Left lung (tissue), 10 donors: ENCODE results near the gene RBM17. TPM values are rescaled to one million over a fixed set of nuclear protein-coding genes. Genes with fewer than 3 reads are reported as not detected.

Experiments
- ATAC-seq: fragments of 200-7000 bp; cut with Tn5 transposase; one replicate; pipeline ENCODE4 v1.9.1; 2020; ENCODE audit warnings: moderate library complexity
- DNase-seq, 4 donors: peaks; one replicate each; pipeline ENCODE4 v3.0.0-alpha.2; 2013 to 2020
- H3K27ac ChIP-seq, 2 donors: fragments of 200-600 bp; sonication (generic) in 1 of 2; one replicate each; pipeline versions ENCODE4 v1.5.0 to v1.8.0; 2020 to 2021
- H3K27me3 ChIP-seq, 2 donors: fragments of 200-600 bp; sonication (generic) in 1 of 2; one replicate each; pipeline versions ENCODE4 v1.5.0 to v1.8.0; 2020 to 2021
- H3K36me3 ChIP-seq, 2 donors: fragments of 200-600 bp; sonication (generic) in 1 of 2; one replicate each; pipeline versions ENCODE4 v1.5.0 to v1.8.0; 2020 to 2021
- H3K4me1 ChIP-seq, 2 donors: fragments of 200-600 bp; one replicate each; pipeline ENCODE4 v1.8.0; 2021
- H3K4me3 ChIP-seq, 2 donors: fragments of 200-600 bp; sonication (generic) in 1 of 2; one replicate each; pipeline versions ENCODE4 v1.5.0 to v1.8.0; 2020 to 2021; ENCODE audit warnings: mild to moderate bottlenecking in 1 of 2
- H3K9me3 ChIP-seq, 2 donors: fragments of 200-600 bp; sonication (generic) in 1 of 2; one replicate each; pipeline versions ENCODE4 v1.5.0 to v1.8.0; 2020 to 2021
- CTCF ChIP-seq, 2 donors: fragments of 200-600 bp; sonication (generic) in 1 of 2; IDR thresholded peaks; one replicate each; pipeline versions ENCODE4 v1.5.0 to v1.8.0; 2021; ENCODE audit warnings: antibody characterized with exemption in 2 of 2
- intact Hi-C, 2 donors: fragments of 100-400 bp; cut with DNase I; formaldehyde crosslinking; loops; one replicate each; pipeline versions ENCODE4 v1.11.2 to v1.14.2; 2022
- polyA plus RNA-seq, 6 donors: library from polyadenylated mRNA; unstranded; fragments of 120-200 nt; gene quantifications; one replicate each; pipeline ENCODE4 v1.2.1, GENCODE V29; 2013; ENCODE audit not compliant: insufficient read length in 6 of 6
- total RNA-seq, 2 donors: library from RNA; stranded (reverse); fragmentation: NEBNext Ultra II Directional; extraction: Animal tissue kit (Norgen Biotek cat#: 25700); gene quantifications; one replicate each; pipeline ENCODE4 v1.2.1, GENCODE V29; 2021
- donor health status: DM: no; HTN: yes; CAD: no.
- donor health status: DM: no; HTN: no; CAD: no.

The RBM17 gene
- total and polyA plus RNA-seq, 8 donors = 63.2 to 215 (median 185) TPM

GRCh38 chr10:6117711-6118110, 28.9 kb downstream of the RBM17 start:
- DNase-seq = no peak
- Histone ChIP-seq H3K4me3 (no peak overlapping the region), H3K27me3 (no peaks in the 10 kb centered on the region), H3K9me3 (no peaks in the 10 kb centered on the region), H3K27ac (no peak overlapping the region), H3K36me3 (peaks cover 0 to 44% of the 10 kb centered on the region in 2 donors), H3K4me1 (peaks cover 0 to 13% of the 10 kb centered on the region in 2 donors)
- intact Hi-C loops = no loop called here
- TF ChIP-seq CTCF (IDR thresholded peaks at IDR 0.05) = no peak
- no peak for ATAC-seq

- Histone ChIP-seq H3K27me3 (no peaks in the 10 kb centered on the region), H3K9me3 (no peaks in the 10 kb centered on the region), H3K4me3 (no peak overlapping the region), H3K27ac (no peak overlapping the region), H3K36me3 (peaks cover 0 to 27% of the 10 kb centered on the region in 2 donors), H3K4me1 (peaks cover 0 to 20% of the 10 kb centered on the region in 2 donors)
- intact Hi-C loops = no loop called here
- ATAC-seq = no peak
- no peak for TF ChIP-seq CTCF (IDR thresholded peaks at IDR 0.05)
- no peak for DNase-seq
Observed at GRCh38 chr10:6119423-6119822, 30.6 kb downstream of the RBM17 start.

GRCh38 chr10:6119962-6120361, 31.1 kb downstream of the RBM17 start:
- Histone ChIP-seq H3K4me3 (no peak overlapping the region), H3K27me3 (no peaks in the 10 kb centered on the region), H3K36me3 (peaks cover 0 to 22% of the 10 kb centered on the region in 2 donors), H3K9me3 (no peaks in the 10 kb centered on the region), H3K4me1 (peaks cover 0 to 20% of the 10 kb centered on the region in 2 donors), H3K27ac (no peak overlapping the region)
- DNase-seq = no peak
- ATAC-seq = peak; percentile 42
- intact Hi-C loops = no loop called here
- TF ChIP-seq CTCF (IDR thresholded peaks at IDR 0.05) = no peak

- Histone ChIP-seq H3K27ac (no peak overlapping the region), H3K4me3 (no peak overlapping the region)
Observed at GRCh38 chr10:6120691-6121090, 31.9 kb downstream of the RBM17 start.

GRCh38 chr10:6121146-6121545, 32.3 kb downstream of the RBM17 start:
- intact Hi-C loops = no loop called here
- no peaks in the 10 kb centered on the region for H3K9me3 ChIP-seq
- H3K4me3 ChIP-seq = no peak overlapping the region
- DNase-seq (no peak), ATAC-seq (no peak)
- H3K27me3 ChIP-seq = no peaks in the 10 kb centered on the region
- H3K27ac ChIP-seq = no peak overlapping the region
- peaks cover 0 to 10% of the 10 kb centered on the region in 2 donors for H3K36me3 ChIP-seq
- no peak for TF ChIP-seq CTCF (IDR thresholded peaks at IDR 0.05)
- peaks cover 0 to 25% of the 10 kb centered on the region in 2 donors for H3K4me1 ChIP-seq

More at GRCh38 chr10:6120691-6121090, 31.9 kb downstream of the RBM17 start:
- TF ChIP-seq CTCF (IDR thresholded peaks at IDR 0.05) = no peak
- Histone ChIP-seq H3K9me3 (no peaks in the 10 kb centered on the region), H3K27me3 (no peaks in the 10 kb centered on the region), H3K36me3 (peaks cover 0 to 14% of the 10 kb centered on the region in 2 donors), H3K4me1 (peaks cover 0 to 23% of the 10 kb centered on the region in 2 donors)
- no peak for DNase-seq
- intact Hi-C loops = no loop called here
- ATAC-seq = no peak
